CD4-positive, alpha-beta T cell (primary cell): ENCODE measurements around the gene DNAAF1. TPM values are rescaled to one million over a fixed set of nuclear protein-coding genes. Genes with fewer than 3 reads are reported as not detected.
A peak's percentile ranks its signal among the peaks of the same experiment; 100 is the strongest.

Experiments
- ATAC-seq: fragments of 200-7000 bp; cut with Tn5 transposase; one replicate; pipeline ENCODE4 v1.10.0; 2022; ENCODE audit warnings: mild to moderate bottlenecking; ENCODE audit not compliant: poor library complexity
- CTCF ChIA-PET: fragments of 350-600 bp; sonication (Branson Sonifier 250); formaldehyde crosslinking; loops from one replicate; lab custom pipeline; 2021; ENCODE audit warnings: antibody characterized with exemption, inconsistent platforms; lab: Charles Lee
- POLR2A ChIA-PET: fragments of 350-600 bp; sonication (Branson Sonifier 250); formaldehyde crosslinking; loops from one replicate; lab custom pipeline; 2021; ENCODE audit warnings: antibody characterized with exemption, inconsistent platforms; lab: Charles Lee
- DNase-seq, 14 experiments: peaks; one replicate each; pipeline ENCODE4 v3.0.0-alpha.2; 2013 to 2020; ENCODE audit warnings: mixed read lengths in 2 of 14
- H3K27ac ChIP-seq, 2 donors: one replicate each; pipeline versions ENCODE4 v1.5.1 to v1.7.0; 2013; ENCODE audit warnings: low read length in 2 of 2, low read depth in 1 of 2, mild to moderate bottlenecking in 1 of 2
- H3K27me3 ChIP-seq, 2 experiments: 1 replicate in 1 of 2; 2 replicates in 1 of 2; pipeline versions ENCODE4 v1.6.1 to v1.7.0; 2013; ENCODE audit warnings: low read length in 2 of 2, control low read depth in 1 of 2, mild to moderate bottlenecking in 1 of 2, moderate library complexity in 1 of 2; ENCODE audit not compliant: insufficient read depth in 2 of 2, control insufficient read depth in 1 of 2
- H3K36me3 ChIP-seq: one replicate; pipeline ENCODE4 v1.6.1; 2013; ENCODE audit warnings: low read length, control low read depth; ENCODE audit not compliant: insufficient read depth
- H3K4me1 ChIP-seq: one replicate; pipeline ENCODE4 v1.6.1; 2013; ENCODE audit warnings: low read length, control low read depth; ENCODE audit not compliant: insufficient read depth
- H3K4me3 ChIP-seq: one replicate; pipeline ENCODE4 v1.5.1; 2013; ENCODE audit warnings: mild to moderate bottlenecking, low read length, moderate library complexity
- H3K9me3 ChIP-seq, 2 experiments: 1 replicate in 1 of 2; 2 replicates in 1 of 2; pipeline versions ENCODE4 v1.6.1 to v1.7.0; 2013; ENCODE audit warnings: low read length in 2 of 2, mild to moderate bottlenecking in 2 of 2, control low read depth in 1 of 2, moderate library complexity in 1 of 2; ENCODE audit not compliant: control insufficient read depth in 1 of 2, insufficient read depth in 1 of 2
- H3K27ac Mint-ChIP-seq: one replicate; pipeline ENCODE4 v1.8.0; 2020; ENCODE audit warnings: mixed read lengths
- H3K27me3 Mint-ChIP-seq: one replicate; pipeline ENCODE4 v1.8.0; 2021; ENCODE audit warnings: mixed read lengths
- H3K36me3 Mint-ChIP-seq: one replicate; pipeline ENCODE4 v1.8.0; 2021; ENCODE audit warnings: low read depth, mixed read lengths
- H3K4me1 Mint-ChIP-seq: one replicate; pipeline ENCODE4 v1.8.0; 2021; ENCODE audit warnings: low read depth, mixed read lengths
- H3K4me3 Mint-ChIP-seq: one replicate; pipeline ENCODE4 v1.8.0; 2020; ENCODE audit warnings: mild to moderate bottlenecking, mixed read lengths
- H3K9me3 Mint-ChIP-seq: one replicate; pipeline ENCODE4 v1.8.0; 2020; ENCODE audit warnings: mixed read lengths
- intact Hi-C, 2 experiments: fragments of 100-400 bp; cut with DNase I in 1 of 2; cut with micrococcal nuclease in 1 of 2; formaldehyde crosslinking; loops; one replicate each; pipeline versions ENCODE4 v1.15.1 to v1.9.0; 2023 to 2025; cut with DNase I, micrococcal nuclease
- total RNA-seq, 174 experiments: library from RNA in 2 of 174; stranded (reverse) in 2 of 174; gene quantifications; one replicate each; pipeline ENCODE4 v1.2.3 and lab custom pipeline; 2021 to 2026
- TF ChIP-seq, protein P1 (sequence below): fragments of 200-600 bp; IDR thresholded peaks from one replicate; pipeline ENCODE4 v1.8.0; 2022; ENCODE audit warnings: antibody characterized with exemption, mild to moderate bottlenecking

DNAAF1 gene
- total RNA-seq, 2 experiments from 2014 or later, result not detected

DNA sequence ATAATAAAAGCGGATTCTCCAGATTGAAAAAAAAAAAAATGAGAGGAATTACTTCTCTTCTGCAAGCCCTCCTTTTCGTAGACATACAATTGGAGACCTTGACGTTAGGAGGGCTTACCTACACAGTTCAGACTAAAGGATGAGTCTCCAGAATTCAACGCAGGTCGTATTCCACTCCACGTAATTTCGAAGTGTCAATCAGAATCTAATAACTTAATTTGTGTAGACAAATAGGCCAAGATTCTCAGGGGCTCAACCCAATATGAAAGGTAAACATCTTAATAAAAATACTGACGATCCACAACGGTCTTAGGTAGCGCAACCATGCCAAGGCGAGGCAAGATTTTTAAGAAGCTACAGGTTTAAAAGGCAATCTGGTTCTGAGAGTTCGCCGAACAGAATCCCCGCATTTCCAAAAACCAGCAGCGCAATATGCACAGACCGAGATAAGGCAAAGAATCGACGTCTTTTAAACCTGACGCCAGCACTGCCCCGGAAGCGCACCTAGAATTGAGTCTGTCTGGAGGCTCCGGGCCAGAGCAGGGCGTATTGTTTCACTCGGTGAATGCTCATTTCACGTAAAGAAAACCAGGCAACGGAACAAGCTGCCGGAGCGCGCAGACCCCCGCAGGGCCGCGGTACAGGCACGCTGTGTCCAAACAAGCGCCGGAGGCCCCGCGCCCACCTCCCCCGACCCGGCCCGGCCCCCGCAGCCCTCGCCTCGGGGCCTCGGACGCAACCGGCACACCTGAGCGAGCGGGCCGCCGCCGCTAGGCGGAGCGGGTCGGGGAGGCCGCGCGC, 29.0 kb upstream of the DNAAF1 start:
- peak in 13 of 14 experiments; percentile 33 to 85 (median 60) for DNase-seq
- intact Hi-C loops, result loop anchor here (2.0 to 10.0 kb wide), 5 partner anchors 27 to 899 kb away; partner anchors contain the start of genes TAF1C (in 2 of the 2), DNAAF1 (in 1 of the 2), HSDL1 (in 1 of the 2) and ZDHHC7 (in 1 of the 2)
- Histone ChIP-seq H3K27ac (peak overlapping the region; percentile 84 to 85), H3K9me3 (no peaks in the 10 kb centered on the region), H3K27me3 (no peaks in the 10 kb centered on the region), H3K36me3 (no peaks in the 10 kb centered on the region), H3K4me1 (peaks cover 40% of the 10 kb centered on the region), H3K4me3 (peak overlapping the region; percentile 91)
- CTCF ChIA-PET, result interaction anchor here (0.8 to 5.4 kb wide), 11 partner anchors 25 to 855 kb away, joined by 3 to 44 read pairs (median 5); partner anchors contain the start of genes DNAAF1, HSDL1 and TAF1C
- POLR2A ChIA-PET, result interaction anchor here (0.9 to 3.2 kb wide), 14 partner anchors 10 to 912 kb away, joined by 3 to 38 read pairs (median 6); partner anchors contain the start of genes DNAAF1, HSDL1, KIAA0513 and KLHL36
- H3K27me3 Mint-ChIP-seq, result no peaks in the 10 kb centered on the region
- ATAC-seq, result peak; percentile 68
- peaks cover 15% of the 10 kb centered on the region for H3K36me3 Mint-ChIP-seq
- H3K4me1 Mint-ChIP-seq, result peaks cover 39% of the 10 kb centered on the region
- H3K4me3 Mint-ChIP-seq, result peak overlapping the region; percentile 96
- TF ChIP-seq, protein P1, sequence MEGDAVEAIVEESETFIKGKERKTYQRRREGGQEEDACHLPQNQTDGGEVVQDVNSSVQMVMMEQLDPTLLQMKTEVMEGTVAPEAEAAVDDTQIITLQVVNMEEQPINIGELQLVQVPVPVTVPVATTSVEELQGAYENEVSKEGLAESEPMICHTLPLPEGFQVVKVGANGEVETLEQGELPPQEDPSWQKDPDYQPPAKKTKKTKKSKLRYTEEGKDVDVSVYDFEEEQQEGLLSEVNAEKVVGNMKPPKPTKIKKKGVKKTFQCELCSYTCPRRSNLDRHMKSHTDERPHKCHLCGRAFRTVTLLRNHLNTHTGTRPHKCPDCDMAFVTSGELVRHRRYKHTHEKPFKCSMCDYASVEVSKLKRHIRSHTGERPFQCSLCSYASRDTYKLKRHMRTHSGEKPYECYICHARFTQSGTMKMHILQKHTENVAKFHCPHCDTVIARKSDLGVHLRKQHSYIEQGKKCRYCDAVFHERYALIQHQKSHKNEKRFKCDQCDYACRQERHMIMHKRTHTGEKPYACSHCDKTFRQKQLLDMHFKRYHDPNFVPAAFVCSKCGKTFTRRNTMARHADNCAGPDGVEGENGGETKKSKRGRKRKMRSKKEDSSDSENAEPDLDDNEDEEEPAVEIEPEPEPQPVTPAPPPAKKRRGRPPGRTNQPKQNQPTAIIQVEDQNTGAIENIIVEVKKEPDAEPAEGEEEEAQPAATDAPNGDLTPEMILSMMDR, result no peak
- no peaks in the 10 kb centered on the region for H3K9me3 Mint-ChIP-seq
- peak overlapping the region; percentile 98 for H3K27ac Mint-ChIP-seq

DNA sequence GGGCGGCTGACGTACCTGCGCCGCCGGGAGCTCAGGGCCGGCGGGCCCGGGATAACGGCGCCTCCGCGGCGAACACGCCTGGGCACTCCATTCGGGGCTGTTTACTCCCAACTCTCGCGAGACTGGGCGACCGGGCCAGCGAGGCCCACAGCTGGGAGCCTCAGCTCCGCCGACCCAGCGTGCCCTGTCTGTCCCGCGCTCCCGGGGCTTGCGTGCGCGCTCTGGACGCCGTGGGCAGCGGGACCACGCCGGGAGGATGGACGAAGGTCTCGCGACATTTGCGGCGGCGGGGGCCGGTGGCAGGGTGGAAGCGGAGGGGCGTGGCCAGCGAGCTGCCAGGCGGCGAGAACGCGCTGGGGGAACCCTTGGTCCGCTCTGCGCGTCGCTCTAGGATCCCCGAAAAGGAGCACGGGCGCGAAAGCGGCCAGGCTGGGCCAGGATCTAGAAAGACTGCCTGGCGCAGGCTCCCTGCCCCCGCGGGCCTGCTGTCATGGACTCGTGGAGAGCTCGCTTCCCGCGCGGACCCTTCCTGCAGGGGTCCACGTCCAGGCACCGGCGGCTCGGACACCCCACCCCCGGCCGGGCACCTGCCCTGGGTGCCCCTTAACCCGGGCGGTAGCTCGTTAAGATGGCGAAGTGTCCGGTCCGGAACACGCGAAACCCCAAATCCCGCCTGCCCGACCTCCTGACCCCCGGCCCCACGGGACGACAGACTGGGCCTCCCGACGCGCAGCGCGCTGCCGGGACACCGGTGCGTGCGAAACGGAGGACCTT, 28.2 kb upstream of the DNAAF1 start, which contains the start of gene MBTPS1:
Gene MBTPS1, minus strand, starts transcription at position 223 of the 774 bp plus-strand sequence. CDS start 15,159 bp downstream, outside the sequence.
- H3K27me3 ChIP-seq, result no peaks in the 10 kb centered on the region
- DNase-seq (peak; percentile 94 to 99 (median 98)), ATAC-seq (peak; percentile 84)
- ChIA-PET CTCF (interaction anchor here (0.5 to 5.4 kb wide), 12 partner anchors 24 to 854 kb away, joined by 3 to 44 read pairs (median 4); partner anchors contain the start of genes DNAAF1, HSDL1 and TAF1C), POLR2A (interaction anchor here (0.8 to 3.2 kb wide), 16 partner anchors 11 to 911 kb away, joined by 3 to 38 read pairs (median 4); partner anchors contain the start of genes DNAAF1, HSDL1, KIAA0513 and KLHL36)
- H3K27me3 Mint-ChIP-seq, result no peaks in the 10 kb centered on the region
- intact Hi-C loops, result loop anchor here (1.0 to 10.0 kb wide), 6 partner anchors 27 to 898 kb away; partner anchors contain the start of genes TAF1C (in 2 of the 2), DNAAF1 (in 1 of the 2), HSDL1 (in 1 of the 2) and ZDHHC7 (in 1 of the 2)
- peaks cover 13% of the 10 kb centered on the region for H3K36me3 Mint-ChIP-seq
- TF ChIP-seq, protein P1, result peak; percentile 49
- H3K9me3 ChIP-seq, result no peaks in the 10 kb centered on the region
- H3K4me1 Mint-ChIP-seq, result peaks cover 34% of the 10 kb centered on the region
- peak within 1 kb of the TSS; percentile 84 to 85 for H3K27ac ChIP-seq
- H3K36me3 ChIP-seq, result no peaks in the 10 kb centered on the region
- no peaks in the 10 kb centered on the region for H3K9me3 Mint-ChIP-seq
- peak within 1 kb of the TSS; percentile 96 for H3K4me3 Mint-ChIP-seq
- peak within 1 kb of the TSS; percentile 98 for H3K27ac Mint-ChIP-seq
- H3K4me3 ChIP-seq, result peak within 1 kb of the TSS; percentile 91
- H3K4me1 ChIP-seq, result peaks cover 37% of the 10 kb centered on the region
